22Rv1 (cell line): ENCODE results near the gene DCLK1.

ENCODE experiments used
- H3K27ac ChIP-seq: fragments of 450-650 bp; 2 replicates; pipeline ENCODE4 v1.5.1; 2017
- ZFX ChIP-seq: fragments of 450-650 bp; IDR thresholded peaks from 2 replicates; pipeline ENCODE4 v1.6.1; 2017; ENCODE audit warnings: antibody characterized with exemption, borderline replicate concordance
- TF ChIP-seq, protein P1 (sequence below): fragments of 450-650 bp; IDR thresholded peaks from 2 replicates; pipeline ENCODE4 v1.5.1; 2017; ENCODE audit warnings: mild to moderate bottlenecking

DCLK1 gene

DNA sequence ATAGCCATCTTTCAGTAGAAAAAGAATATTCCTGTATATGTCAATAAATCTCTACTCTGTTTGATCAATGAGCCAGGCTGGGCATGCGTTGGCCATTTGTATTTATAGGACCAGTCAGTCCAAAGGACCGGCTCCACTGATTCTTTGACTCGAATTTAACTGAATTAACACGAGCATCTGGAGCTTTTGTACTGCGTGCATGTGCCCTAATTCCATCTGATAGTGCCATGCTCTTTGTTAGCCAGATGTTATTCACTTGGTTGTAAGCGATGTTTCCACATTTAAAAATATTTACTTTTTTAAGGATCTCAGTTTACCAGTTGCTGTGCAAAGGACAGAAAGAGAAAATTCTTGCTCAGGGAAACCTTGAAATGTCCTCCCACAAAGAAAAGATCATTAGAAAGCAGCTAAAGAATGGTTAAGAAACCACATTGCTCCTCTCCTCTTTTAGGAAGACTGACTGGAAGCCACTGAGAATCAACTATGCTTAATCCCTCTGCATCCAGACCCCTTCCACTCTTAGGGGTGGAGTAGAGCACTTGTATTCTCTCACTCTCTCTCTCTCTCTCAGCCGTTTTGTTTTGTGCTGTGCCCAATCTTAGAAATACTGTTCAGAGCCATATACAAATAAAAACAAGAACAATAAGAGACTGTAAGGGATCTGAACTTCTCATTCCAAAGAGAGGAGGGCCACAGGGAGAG lies 165.8 kb downstream of the DCLK1 start:
- TF ChIP-seq, protein P1, sequence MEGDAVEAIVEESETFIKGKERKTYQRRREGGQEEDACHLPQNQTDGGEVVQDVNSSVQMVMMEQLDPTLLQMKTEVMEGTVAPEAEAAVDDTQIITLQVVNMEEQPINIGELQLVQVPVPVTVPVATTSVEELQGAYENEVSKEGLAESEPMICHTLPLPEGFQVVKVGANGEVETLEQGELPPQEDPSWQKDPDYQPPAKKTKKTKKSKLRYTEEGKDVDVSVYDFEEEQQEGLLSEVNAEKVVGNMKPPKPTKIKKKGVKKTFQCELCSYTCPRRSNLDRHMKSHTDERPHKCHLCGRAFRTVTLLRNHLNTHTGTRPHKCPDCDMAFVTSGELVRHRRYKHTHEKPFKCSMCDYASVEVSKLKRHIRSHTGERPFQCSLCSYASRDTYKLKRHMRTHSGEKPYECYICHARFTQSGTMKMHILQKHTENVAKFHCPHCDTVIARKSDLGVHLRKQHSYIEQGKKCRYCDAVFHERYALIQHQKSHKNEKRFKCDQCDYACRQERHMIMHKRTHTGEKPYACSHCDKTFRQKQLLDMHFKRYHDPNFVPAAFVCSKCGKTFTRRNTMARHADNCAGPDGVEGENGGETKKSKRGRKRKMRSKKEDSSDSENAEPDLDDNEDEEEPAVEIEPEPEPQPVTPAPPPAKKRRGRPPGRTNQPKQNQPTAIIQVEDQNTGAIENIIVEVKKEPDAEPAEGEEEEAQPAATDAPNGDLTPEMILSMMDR = no peak
- no peak for TF ChIP-seq ZFX
- no peak overlapping the region for H3K27ac ChIP-seq

DNA sequence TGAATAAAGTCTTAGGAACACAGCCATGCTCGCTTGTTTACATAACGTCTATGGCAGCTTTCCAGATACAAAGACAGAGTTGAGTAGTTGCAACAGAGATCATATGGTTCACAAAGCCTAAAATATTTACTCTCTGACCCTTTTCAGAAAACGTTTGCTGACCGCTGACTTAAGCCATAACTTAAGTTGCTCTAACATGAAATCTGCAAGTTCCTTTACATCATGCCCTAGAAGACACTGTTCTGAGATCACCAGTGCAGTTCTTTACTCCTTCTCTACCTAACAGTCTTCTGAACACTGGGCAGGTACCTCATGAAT lies 166.4 kb downstream of the DCLK1 start:
- TF ChIP-seq ZFX = no peak
- TF ChIP-seq, protein P1 = no peak
- no peak overlapping the region for H3K27ac ChIP-seq

DNA sequence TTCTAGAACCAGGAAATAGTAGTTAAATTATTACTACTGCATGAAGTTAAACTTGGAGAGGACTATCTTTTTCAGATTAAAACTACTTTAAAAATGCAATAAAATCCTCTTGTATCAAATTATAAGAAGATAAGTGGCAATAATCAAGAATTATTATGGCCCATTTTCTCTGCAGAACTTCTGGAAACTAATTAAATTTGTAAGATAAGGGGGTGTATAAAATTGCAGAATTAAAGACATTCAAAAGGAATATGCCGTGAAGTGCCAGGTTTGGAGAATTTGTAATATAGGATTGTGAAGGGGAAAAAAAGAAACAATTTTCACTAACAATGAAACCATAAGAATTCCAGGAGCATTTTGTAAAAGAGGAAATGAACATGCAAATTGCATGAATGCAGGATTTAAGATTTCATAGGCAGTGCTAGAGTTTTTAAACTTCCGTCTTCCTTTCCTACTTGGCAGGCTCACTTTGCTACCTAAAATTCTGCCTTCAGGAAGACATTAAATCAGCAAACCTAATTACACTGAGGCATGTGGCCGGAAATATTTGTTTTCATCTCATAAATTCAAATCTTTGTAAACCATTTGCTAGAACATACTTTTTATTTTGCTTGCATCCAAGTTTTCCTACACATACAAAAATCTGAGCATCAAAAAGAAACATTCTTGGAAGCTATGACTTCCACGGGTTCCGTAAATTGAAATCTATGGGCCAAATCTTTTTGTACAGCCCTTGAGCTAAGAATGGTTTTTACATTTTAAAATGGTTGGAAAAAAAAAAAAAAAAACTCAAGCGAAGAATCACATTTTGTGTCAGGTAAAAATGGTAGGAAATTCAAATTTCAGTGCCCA lies 166.9 kb downstream of the DCLK1 start:
- TF ChIP-seq ZFX = no peak
- TF ChIP-seq, protein P1 = no peak
- H3K27ac ChIP-seq = no peak overlapping the region

DNA sequence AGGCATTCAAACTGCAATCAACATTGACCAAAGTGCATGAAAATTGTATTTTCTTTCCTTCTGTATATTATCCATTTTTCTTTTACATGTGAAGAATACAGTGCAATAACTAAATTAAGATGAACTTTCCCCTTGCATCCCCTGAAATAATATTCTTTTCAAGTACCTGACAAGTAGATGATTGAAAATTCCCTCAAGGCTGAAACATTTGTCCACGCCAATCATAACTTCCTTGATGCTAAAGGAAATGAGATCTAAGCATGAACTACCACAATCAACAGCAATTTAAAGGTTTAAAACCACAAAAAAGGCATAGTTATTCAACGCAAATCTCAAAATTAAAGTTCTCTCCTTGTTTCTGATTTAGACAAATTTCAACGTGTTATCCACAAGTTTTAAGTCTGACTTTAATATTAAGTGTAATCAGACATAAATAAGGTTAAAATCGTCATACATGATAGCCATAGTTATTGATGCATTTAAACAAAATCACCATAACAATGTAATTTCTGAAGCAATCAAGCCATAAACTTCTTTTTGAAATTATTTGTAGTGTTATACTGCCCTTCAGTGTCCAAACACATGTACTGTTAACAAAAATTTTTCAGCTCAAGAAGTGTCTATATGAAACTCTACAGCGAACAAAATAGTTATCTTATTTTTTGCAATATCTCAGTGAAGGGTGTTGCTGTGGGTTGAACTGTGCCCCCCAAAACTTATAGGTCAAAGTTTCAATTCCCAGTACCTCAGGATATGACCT lies 169.5 kb downstream of the DCLK1 start:
- TF ChIP-seq, protein P1 = no peak
- TF ChIP-seq ZFX = no peak
- H3K27ac ChIP-seq = no peak overlapping the region

DNA sequence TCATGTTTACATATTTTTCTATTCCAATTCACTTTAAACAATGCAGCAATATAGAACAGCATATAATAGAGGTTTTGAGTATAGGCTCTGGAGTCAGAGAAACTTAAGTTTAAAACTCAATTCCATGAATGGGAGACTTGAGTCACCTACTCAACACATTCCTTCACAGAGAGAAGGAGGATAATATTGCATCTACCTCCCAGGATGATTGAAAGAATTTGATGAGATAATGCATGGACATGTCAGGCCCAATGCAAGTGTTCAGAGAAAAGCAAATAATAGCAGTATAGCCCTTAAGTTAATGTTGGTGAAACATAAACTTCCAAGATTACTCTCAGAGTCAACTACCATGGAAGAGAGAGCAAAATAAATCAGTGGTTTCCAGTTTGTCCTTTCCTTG lies 170.2 kb downstream of the DCLK1 start:
- H3K27ac ChIP-seq = no peak overlapping the region
- TF ChIP-seq ZFX = no peak
- TF ChIP-seq, protein P1 = no peak

DNA sequence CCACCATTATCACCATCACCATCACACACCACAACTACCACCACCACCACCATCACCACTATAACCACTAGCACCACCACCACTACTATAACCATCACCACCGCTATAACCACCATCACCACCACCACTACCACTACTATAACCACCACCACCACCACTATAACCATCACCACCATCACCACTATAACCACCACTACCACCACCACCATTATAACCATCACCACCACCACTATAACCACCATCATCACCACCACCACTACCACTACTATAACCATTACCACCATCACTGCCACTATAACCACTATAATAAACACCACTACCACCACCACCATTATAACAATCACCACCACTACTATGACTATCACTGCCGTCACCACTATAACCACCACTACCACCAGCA lies 173.2 kb downstream of the DCLK1 start:
- TF ChIP-seq ZFX = no peak
- TF ChIP-seq, protein P1 = no peak
- no peak overlapping the region for H3K27ac ChIP-seq
